GM13977 (cell line): Measurements from ENCODE around the gene KCNK17.

Source experiments
- DNase-seq: peaks from one replicate; pipeline ENCODE4 v3.0.0; 2012; ENCODE audit warnings: low spot score
- CTCF ChIP-seq: IDR thresholded peaks from 2 replicates; pipeline ENCODE4 v1.5.1; 2012; ENCODE audit warnings: mild to moderate bottlenecking, control low read depth; ENCODE audit not compliant: insufficient read depth; ENCODE audit errors: extremely low read depth, missing control alignments
- in situ Hi-C: fragments of 300-500 bp; cut with MboI; formaldehyde crosslinking; loops from one replicate; pipeline ENCODE4 v1.12.0; 2022; ENCODE audit warnings: low sequenced_read_pairs, low pct_unique_long_range_greater_than_20kb, mixed read lengths, inconsistent platforms; ENCODE audit not compliant: unreplicated experiment

Gene KCNK17

GRCh38 chr6:39314273-39314795 is at the start of gene KCNK17:
KCNK17 (minus strand) TSS chr6:39314419; CDS start chr6:39314320, 99 bp downstream.
- DNase-seq = no peak
- TF ChIP-seq CTCF = no peak
- in situ Hi-C loops = loop anchor here (25.0 kb wide), 2 partner anchors 327 to 452 kb away; no protein-coding TSS in a partner anchor

- in situ Hi-C loops = no loop called here
- no peak for TF ChIP-seq CTCF
- no peak for DNase-seq
These were observed 49.1 kb upstream of the KCNK17 start for GRCh38 chr6:39363280-39363679.

GRCh38 chr6:39362487-39362865 is 48.3 kb upstream of the KCNK17 start:
- TF ChIP-seq CTCF = peak; percentile 11
- in situ Hi-C loops = no loop called here
- no peak for DNase-seq

GRCh38 chr6:39361657-39362486 is 47.7 kb upstream of the KCNK17 start:
- peak; percentile 89 for TF ChIP-seq CTCF
- peak; percentile 79 for DNase-seq
- in situ Hi-C loops = no loop called here

- TF ChIP-seq CTCF = no peak
- DNase-seq = no peak
- in situ Hi-C loops = no loop called here
These were observed 46.2 kb upstream of the KCNK17 start for GRCh38 chr6:39360378-39360777.

GRCh38 chr6:39357998-39358686 is 43.9 kb upstream of the KCNK17 start:
- in situ Hi-C loops = no loop called here
- no peak for DNase-seq
- no peak for TF ChIP-seq CTCF
